ENCODE results near the gene IMPG2. TPM values are rescaled to one million over a fixed set of nuclear protein-coding genes. Genes with fewer than 3 reads are reported as not detected.

Gene IMPG2
- total RNA-seq, 2 experiments from 2014 or later = 0.45 to 0.66 TPM

- Mint-ChIP-seq H3K4me1 (ENCODE audit: low read depth) (no peaks in the 10 kb centered on the region), H3K9me3 (no peaks in the 10 kb centered on the region), H3K27ac (no peak overlapping the region), H3K4me3 (no peak overlapping the region), H3K36me3 (ENCODE audit: low read depth) (peaks cover 44% of the 10 kb centered on the region), H3K27me3 (no peaks in the 10 kb centered on the region)
- Histone ChIP-seq H3K36me3 (ENCODE audit: insufficient read depth, low read length) (peaks cover 4% of the 10 kb centered on the region), H3K9me3 (ENCODE audit: control insufficient read depth in 1 of 2, insufficient read depth in 1 of 2, low read length in 2 of 2) (no peaks in the 10 kb centered on the region), H3K27ac (ENCODE audit: low read depth in 1 of 2, low read length in 2 of 2) (no peak overlapping the region), H3K27me3 (ENCODE audit: control insufficient read depth in 1 of 2, insufficient read depth in 2 of 2, low read length in 2 of 2) (no peaks in the 10 kb centered on the region), H3K4me3 (ENCODE audit: low read length) (no peak overlapping the region), H3K4me1 (ENCODE audit: insufficient read depth, low read length) (no peaks in the 10 kb centered on the region)
- ChIA-PET CTCF (no interaction called here), POLR2A (no interaction called here)
- no peak for ATAC-seq (ENCODE audit: poor library complexity)
- TF ChIP-seq CTCF (IDR thresholded peaks at IDR 0.05) = no peak
- DNase-seq = no peak
- intact Hi-C loops (cut with DNase I, micrococcal nuclease) = no loop called here
Observed at GRCh38 chr3:101240719-101241399, 79.5 kb downstream of the IMPG2 start.

GRCh38 chr3:101235048-101235447, 85.3 kb downstream of the IMPG2 start:
- Histone ChIP-seq H3K4me1 (ENCODE audit: insufficient read depth, low read length) (no peaks in the 10 kb centered on the region), H3K9me3 (ENCODE audit: control insufficient read depth in 1 of 2, insufficient read depth in 1 of 2, low read length in 2 of 2) (no peaks in the 10 kb centered on the region), H3K4me3 (ENCODE audit: low read length) (no peak overlapping the region), H3K27ac (ENCODE audit: low read depth in 1 of 2, low read length in 2 of 2) (no peak overlapping the region), H3K36me3 (ENCODE audit: insufficient read depth, low read length) (no peaks in the 10 kb centered on the region), H3K27me3 (ENCODE audit: control insufficient read depth in 1 of 2, insufficient read depth in 2 of 2, low read length in 2 of 2) (no peaks in the 10 kb centered on the region)
- H3K36me3 Mint-ChIP-seq (ENCODE audit: low read depth) = peaks cover 11% of the 10 kb centered on the region
- no peak overlapping the region for H3K27ac Mint-ChIP-seq
- ATAC-seq (ENCODE audit: poor library complexity) (no peak), DNase-seq (no peak)
- ChIA-PET POLR2A (no interaction called here), CTCF (no interaction called here)
- no peak for TF ChIP-seq CTCF (IDR thresholded peaks at IDR 0.05)
- no peaks in the 10 kb centered on the region for H3K4me1 Mint-ChIP-seq (ENCODE audit: low read depth)
- no peaks in the 10 kb centered on the region for H3K9me3 Mint-ChIP-seq
- no peaks in the 10 kb centered on the region for H3K27me3 Mint-ChIP-seq
- no peak overlapping the region for H3K4me3 Mint-ChIP-seq
- intact Hi-C loops (cut with DNase I, micrococcal nuclease) = no loop called here

GRCh38 chr3:101230618-101231017, 89.8 kb downstream of the IMPG2 start:
- CTCF ChIA-PET = no interaction called here
- H3K4me1 Mint-ChIP-seq (ENCODE audit: low read depth) = no peaks in the 10 kb centered on the region

More at GRCh38 chr3:101230618-101231017, 89.8 kb downstream of the IMPG2 start:
- ATAC-seq (ENCODE audit: poor library complexity) (no peak), DNase-seq (no peak)
- intact Hi-C loops (cut with DNase I, micrococcal nuclease) = no loop called here
- H3K4me1 ChIP-seq (ENCODE audit: insufficient read depth, low read length) = no peaks in the 10 kb centered on the region
- H3K4me3 Mint-ChIP-seq = no peak overlapping the region
- POLR2A ChIA-PET = no interaction called here
- H3K27ac ChIP-seq (ENCODE audit: low read depth in 1 of 2, low read length in 2 of 2) = no peak overlapping the region
- H3K27me3 Mint-ChIP-seq = no peaks in the 10 kb centered on the region
- no peak overlapping the region for H3K4me3 ChIP-seq (ENCODE audit: low read length)
- no peaks in the 10 kb centered on the region for H3K9me3 Mint-ChIP-seq
- no peaks in the 10 kb centered on the region for H3K9me3 ChIP-seq (ENCODE audit: control insufficient read depth in 1 of 2, insufficient read depth in 1 of 2, low read length in 2 of 2)
- no peak overlapping the region for H3K27ac Mint-ChIP-seq
- no peaks in the 10 kb centered on the region for H3K27me3 ChIP-seq (ENCODE audit: control insufficient read depth in 1 of 2, insufficient read depth in 2 of 2, low read length in 2 of 2)
- no peak for TF ChIP-seq CTCF (IDR thresholded peaks at IDR 0.05)
- H3K36me3 Mint-ChIP-seq (ENCODE audit: low read depth) = peaks cover 2% of the 10 kb centered on the region
- no peaks in the 10 kb centered on the region for H3K36me3 ChIP-seq (ENCODE audit: insufficient read depth, low read length)
